K562 (cell line): ENCODE results near the gene RDH11. TPM values are rescaled to one million over a fixed set of nuclear protein-coding genes. Genes with fewer than 3 reads are reported as not detected.
A peak's percentile ranks its signal among the peaks of the same experiment; 100 is the strongest.

Experiments
- ARID1B ChIP-seq: fragments of 450-650 bp; IDR thresholded peaks from 2 replicates; pipeline ENCODE4 v1.6.1; 2016; ENCODE audit warnings: antibody characterized with exemption, mild to moderate bottlenecking, inconsistent platforms
- BDP1 ChIP-seq: IDR thresholded peaks from 3 replicates; pipeline ENCODE4 v1.6.1; 2011; ENCODE audit not compliant: insufficient read length, insufficient read depth
- CREM ChIP-seq: IDR thresholded peaks from 2 replicates; pipeline ENCODE4 v1.6.1; 2014; ENCODE audit warnings: antibody characterized with exemption, low read depth
- DACH1 ChIP-seq: fragments of 450-650 bp; IDR thresholded peaks from 2 replicates; pipeline ENCODE4 v1.6.1; 2018; ENCODE audit not compliant: partially characterized antibody
- ETV1 ChIP-seq: fragments of 450-650 bp; conservative IDR thresholded peaks from 2 replicates; pipeline ENCODE4 v1.6.1; 2016; ENCODE audit warnings: missing genetic modification characterization, control low read depth, low read depth, missing compliant biosample characterization
- GABPB2 ChIP-seq: fragments of 250-450 bp; sonication (Bioruptor Pico); conservative IDR thresholded peaks from 2 replicates; pipeline ENCODE4 v1.5.1; 2021; ENCODE audit warnings: mild to moderate bottlenecking
- MBD2 ChIP-seq: sonication (generic); IDR thresholded peaks from 2 replicates; pipeline ENCODE4 v1.6.1; 2016; ENCODE audit warnings: low read depth, borderline replicate concordance
- MTA2 ChIP-seq: fragments of 450-650 bp; IDR thresholded peaks from 2 replicates; pipeline ENCODE4 v1.6.1; 2016; ENCODE audit warnings: low read depth
- NFIX ChIP-seq: fragments of 250-450 bp; sonication (Bioruptor Pico); IDR thresholded peaks from 2 replicates; pipeline ENCODE4 v1.4.0; 2020; ENCODE audit warnings: low read depth, mild to moderate bottlenecking, moderate library complexity
- NFXL1 ChIP-seq: fragments of 450-650 bp; formaldehyde crosslinking; IDR thresholded peaks from 2 replicates; pipeline ENCODE4 v1.4.0; 2021; ENCODE audit warnings: mild to moderate bottlenecking
- PHB ChIP-seq: fragments of 250-450 bp; sonication (Bioruptor Pico); IDR thresholded peaks from 2 replicates; pipeline ENCODE4 v1.5.0; 2021
- POLR2AphosphoS5 ChIP-seq: IDR thresholded peaks from 2 replicates; pipeline ENCODE4 v1.6.1; 2011; ENCODE audit warnings: mild to moderate bottlenecking, low read depth, low read length, moderate library complexity; ENCODE audit not compliant: control insufficient read depth, insufficient read depth
- SMARCA4 ChIP-seq: fragments of 450-650 bp; IDR thresholded peaks from 2 replicates; pipeline ENCODE4 v1.6.1; 2016
- SP1 ChIP-seq: sonication (generic); formaldehyde crosslinking; IDR thresholded peaks from 2 replicates; pipeline ENCODE4 v1.8.1; 2022; ENCODE audit warnings: mild to moderate bottlenecking, missing genetic modification reagents
- ZNF311 ChIP-seq: fragments of 250-450 bp; sonication (Bioruptor Pico); IDR thresholded peaks from 2 replicates; pipeline ENCODE4 v1.4.0; 2020; ENCODE audit warnings: mild to moderate bottlenecking, moderate library complexity
- ZNF561 ChIP-seq: fragments of 450-650 bp; formaldehyde crosslinking; conservative IDR thresholded peaks from 2 replicates; pipeline ENCODE4 v1.4.0; 2020; ENCODE audit warnings: mild to moderate bottlenecking, moderate library complexity
- ZZZ3 ChIP-seq: fragments of 450-650 bp; IDR thresholded peaks from 2 replicates; pipeline ENCODE4 v1.6.1; 2016; ENCODE audit warnings: antibody characterized with exemption, mild to moderate bottlenecking, moderate library complexity
- polyA plus RNA-seq, 8 experiments: library from polyadenylated mRNA; depleted of rRNA in 4 of 8; stranded (reverse) in 5 of 8; unstranded in 3 of 8; fragments of >200 nt; fragmentation: Nextera tagmentation in 2 of 8; fragmentation: Illumina TruSeq in 1 of 8; extraction: Ambion mirVana in 2 of 8; extraction: Trizol in 1 of 8; gene quantifications; 2 replicates each; pipeline versions ENCODE4 v1.2.1 to v1.2.3, GENCODE V29; 2011 to 2014; ENCODE audit warnings: inconsistent platforms in 1 of 8, missing spikeins in 1 of 8
- total RNA-seq, 7 experiments: library from RNA; depleted of rRNA in 6 of 7; stranded (reverse); fragments of >200 nt in 6 of 7; fragmentation: Illumina TruSeq in 2 of 7; extraction: Trizol in 2 of 7; gene quantifications; 2 replicates each; pipeline versions ENCODE4 v1.2.1 to v1.2.3, GENCODE V29; 2011 to 2021; ENCODE audit warnings: low replicate concordance in 1 of 7
- TF ChIP-seq, protein P1 (sequence below): fragments of 450-650 bp; IDR thresholded peaks from 2 replicates; pipeline ENCODE4 v1.6.1; 2016
- TF ChIP-seq, protein P2 (sequence below): fragments of 450-650 bp; IDR thresholded peaks from 2 replicates; pipeline ENCODE4 v1.6.1; 2016; ENCODE audit warnings: antibody characterized with exemption
- TF ChIP-seq, protein P3 (sequence below): fragments of 200-800 bp; sonication (Bioruptor generic); IDR thresholded peaks from 2 replicates; pipeline ENCODE4 v1.6.1; 2016; ENCODE audit warnings: missing genetic modification characterization, missing compliant biosample characterization
- TF ChIP-seq, protein P4 (sequence below): sonication (generic); formaldehyde crosslinking; IDR thresholded peaks from 2 replicates; pipeline ENCODE4 v1.8.0; 2022; ENCODE audit warnings: missing genetic modification reagents, mild to moderate bottlenecking, moderate library complexity, borderline replicate concordance

RDH11 gene
- total and polyA plus RNA-seq, 9 of the 15 experiments (the other 6 are each of a cell fraction or from before 2014, with no cell fraction given): 50.6 to 172 (median 70.5) TPM

DNA sequence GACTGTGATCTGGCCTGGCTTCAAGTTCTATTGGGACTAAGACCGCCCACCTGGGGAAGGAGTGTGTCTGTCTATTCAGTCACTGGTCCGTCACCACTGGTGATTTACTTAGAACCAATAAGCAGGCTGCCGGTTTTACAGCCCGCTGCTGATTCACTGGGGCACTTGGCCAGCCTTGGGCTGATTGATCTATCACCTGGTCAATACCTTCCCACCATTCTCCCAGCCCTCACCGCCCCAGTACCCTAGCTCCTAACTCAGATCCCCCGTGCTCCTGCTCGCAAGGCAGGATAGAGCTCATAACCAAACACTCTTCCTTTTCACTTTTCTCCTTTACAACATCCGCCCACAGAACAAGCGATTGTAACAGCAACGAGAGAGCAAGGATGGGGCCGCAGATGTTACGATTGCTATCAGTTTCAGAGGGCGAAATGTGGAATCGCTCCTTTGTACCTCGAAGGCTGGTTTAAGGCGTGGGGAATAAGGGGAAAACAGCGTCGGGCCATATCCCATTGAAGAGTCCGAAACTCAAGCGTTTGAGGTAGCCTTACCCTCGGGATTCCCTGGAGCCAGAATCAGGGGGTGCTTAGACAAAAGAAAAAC lies 672 bp downstream of the RDH11 start (continued):
- TF ChIP-seq SP1 (CRISPR knock-in tag) (no peak), PHB (CRISPR knock-in tag) (no peak), ZNF561 (CRISPR knock-in tag) (no peak), MBD2 (0 out of 2 replicates have a peak, but pooled peaks have one; percentile 31), CREM (peak; percentile 26; the same call in 1 of the 2 replicates), ZZZ3 (no peak), ETV1 (tag) (0 out of 2 replicates have a peak, but pooled peaks have one; percentile 14), DACH1 (peak; percentile 17), NFXL1 (CRISPR knock-in tag) (no peak), SMARCA4 (0 out of 2 replicates have a peak, but pooled peaks have one; percentile 20), MTA2 (no peak), NFIX (no peak), BDP1 (no peak), ZNF311 (CRISPR knock-in tag) (no peak), GABPB2 (CRISPR knock-in tag) (no peak), POLR2AphosphoS5 (peak; percentile 62; the same call in 1 of the 2 replicates), ARID1B (0 out of 2 replicates have a peak, but pooled peaks have one; percentile 18)
- TF ChIP-seq, protein P1, sequence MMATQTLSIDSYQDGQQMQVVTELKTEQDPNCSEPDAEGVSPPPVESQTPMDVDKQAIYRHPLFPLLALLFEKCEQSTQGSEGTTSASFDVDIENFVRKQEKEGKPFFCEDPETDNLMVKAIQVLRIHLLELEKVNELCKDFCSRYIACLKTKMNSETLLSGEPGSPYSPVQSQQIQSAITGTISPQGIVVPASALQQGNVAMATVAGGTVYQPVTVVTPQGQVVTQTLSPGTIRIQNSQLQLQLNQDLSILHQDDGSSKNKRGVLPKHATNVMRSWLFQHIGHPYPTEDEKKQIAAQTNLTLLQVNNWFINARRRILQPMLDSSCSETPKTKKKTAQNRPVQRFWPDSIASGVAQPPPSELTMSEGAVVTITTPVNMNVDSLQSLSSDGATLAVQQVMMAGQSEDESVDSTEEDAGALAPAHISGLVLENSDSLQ: peak; percentile 86
- TF ChIP-seq, protein P2, sequence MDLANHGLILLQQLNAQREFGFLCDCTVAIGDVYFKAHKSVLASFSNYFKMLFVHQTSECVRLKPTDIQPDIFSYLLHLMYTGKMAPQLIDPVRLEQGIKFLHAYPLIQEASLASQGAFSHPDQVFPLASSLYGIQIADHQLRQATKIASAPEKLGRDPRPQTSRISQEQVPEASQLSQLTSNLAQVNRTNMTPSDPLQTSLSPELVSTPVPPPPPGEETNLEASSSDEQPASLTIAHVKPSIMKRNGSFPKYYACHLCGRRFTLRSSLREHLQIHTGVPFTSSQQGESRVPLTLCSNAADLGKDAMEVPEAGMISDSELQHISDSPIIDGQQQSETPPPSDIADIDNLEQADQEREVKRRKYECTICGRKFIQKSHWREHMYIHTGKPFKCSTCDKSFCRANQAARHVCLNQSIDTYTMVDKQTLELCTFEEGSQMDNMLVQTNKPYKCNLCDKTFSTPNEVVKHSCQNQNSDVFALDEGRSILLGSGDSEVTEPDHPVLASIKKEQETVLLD: no peak
- TF ChIP-seq, protein P3, sequence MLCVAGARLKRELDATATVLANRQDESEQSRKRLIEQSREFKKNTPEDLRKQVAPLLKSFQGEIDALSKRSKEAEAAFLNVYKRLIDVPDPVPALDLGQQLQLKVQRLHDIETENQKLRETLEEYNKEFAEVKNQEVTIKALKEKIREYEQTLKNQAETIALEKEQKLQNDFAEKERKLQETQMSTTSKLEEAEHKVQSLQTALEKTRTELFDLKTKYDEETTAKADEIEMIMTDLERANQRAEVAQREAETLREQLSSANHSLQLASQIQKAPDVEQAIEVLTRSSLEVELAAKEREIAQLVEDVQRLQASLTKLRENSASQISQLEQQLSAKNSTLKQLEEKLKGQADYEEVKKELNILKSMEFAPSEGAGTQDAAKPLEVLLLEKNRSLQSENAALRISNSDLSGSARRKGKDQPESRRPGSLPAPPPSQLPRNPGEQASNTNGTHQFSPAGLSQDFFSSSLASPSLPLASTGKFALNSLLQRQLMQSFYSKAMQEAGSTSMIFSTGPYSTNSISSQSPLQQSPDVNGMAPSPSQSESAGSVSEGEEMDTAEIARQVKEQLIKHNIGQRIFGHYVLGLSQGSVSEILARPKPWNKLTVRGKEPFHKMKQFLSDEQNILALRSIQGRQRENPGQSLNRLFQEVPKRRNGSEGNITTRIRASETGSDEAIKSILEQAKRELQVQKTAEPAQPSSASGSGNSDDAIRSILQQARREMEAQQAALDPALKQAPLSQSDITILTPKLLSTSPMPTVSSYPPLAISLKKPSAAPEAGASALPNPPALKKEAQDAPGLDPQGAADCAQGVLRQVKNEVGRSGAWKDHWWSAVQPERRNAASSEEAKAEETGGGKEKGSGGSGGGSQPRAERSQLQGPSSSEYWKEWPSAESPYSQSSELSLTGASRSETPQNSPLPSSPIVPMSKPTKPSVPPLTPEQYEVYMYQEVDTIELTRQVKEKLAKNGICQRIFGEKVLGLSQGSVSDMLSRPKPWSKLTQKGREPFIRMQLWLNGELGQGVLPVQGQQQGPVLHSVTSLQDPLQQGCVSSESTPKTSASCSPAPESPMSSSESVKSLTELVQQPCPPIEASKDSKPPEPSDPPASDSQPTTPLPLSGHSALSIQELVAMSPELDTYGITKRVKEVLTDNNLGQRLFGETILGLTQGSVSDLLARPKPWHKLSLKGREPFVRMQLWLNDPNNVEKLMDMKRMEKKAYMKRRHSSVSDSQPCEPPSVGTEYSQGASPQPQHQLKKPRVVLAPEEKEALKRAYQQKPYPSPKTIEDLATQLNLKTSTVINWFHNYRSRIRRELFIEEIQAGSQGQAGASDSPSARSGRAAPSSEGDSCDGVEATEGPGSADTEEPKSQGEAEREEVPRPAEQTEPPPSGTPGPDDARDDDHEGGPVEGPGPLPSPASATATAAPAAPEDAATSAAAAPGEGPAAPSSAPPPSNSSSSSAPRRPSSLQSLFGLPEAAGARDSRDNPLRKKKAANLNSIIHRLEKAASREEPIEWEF (CRISPR knock-in tag): peak; percentile 28; the same call in 1 of the 2 replicates
- TF ChIP-seq, protein P4, sequence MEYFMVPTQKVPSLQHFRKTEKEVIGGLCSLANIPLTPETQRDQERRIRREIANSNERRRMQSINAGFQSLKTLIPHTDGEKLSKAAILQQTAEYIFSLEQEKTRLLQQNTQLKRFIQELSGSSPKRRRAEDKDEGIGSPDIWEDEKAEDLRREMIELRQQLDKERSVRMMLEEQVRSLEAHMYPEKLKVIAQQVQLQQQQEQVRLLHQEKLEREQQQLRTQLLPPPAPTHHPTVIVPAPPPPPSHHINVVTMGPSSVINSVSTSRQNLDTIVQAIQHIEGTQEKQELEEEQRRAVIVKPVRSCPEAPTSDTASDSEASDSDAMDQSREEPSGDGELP: peak; percentile 57
